Endothelial cell of umbilical vein (primary cell): ENCODE measurements around the gene CDC42SE2. TPM values are rescaled to one million over a fixed set of nuclear protein-coding genes. Genes with fewer than 3 reads are reported as not detected.

Source experiments
- BruUV-seq: library from RNA; stranded (reverse); fragments of 400-500 nt; replicated peaks from 2 replicates; lab custom pipeline; 2021; lab: Mats Ljungman, UMichigan
- CTCF ChIA-PET: fragments of 300-600, 350-600 bp; sonication (Branson Sonifier 250); formaldehyde crosslinking; loops from one replicate; lab custom pipeline; 2021; ENCODE audit warnings: antibody characterized with exemption, inconsistent platforms; lab: Charles Lee
- POLR2A ChIA-PET: fragments of 300-600, 350-600 bp; sonication (Branson Sonifier 250); formaldehyde crosslinking; loops from one replicate; lab custom pipeline; 2021; ENCODE audit warnings: antibody characterized with exemption, inconsistent platforms; lab: Charles Lee
- DNase-seq: peaks from one replicate; pipeline ENCODE4 v3.0.0-alpha.2; 2011; ENCODE audit warnings: low read depth, low spot score
- FAIRE-seq: peaks from 2 replicates; lab custom pipeline; 2011; peaks lifted over from hg19 to GRCh38; lab: Jason Lieb, UNC
- H2AFZ ChIP-seq: 2 replicates; pipeline ENCODE4 v1.6.0; 2012; ENCODE audit warnings: low read depth, low read length, control low read depth, inconsistent platforms
- H3K27ac ChIP-seq: 2 replicates; pipeline ENCODE4 v1.5.1; 2011; ENCODE audit warnings: low read depth, mild to moderate bottlenecking, control low read depth, low read length, moderate library complexity; ENCODE audit not compliant: insufficient read depth
- H3K27me3 ChIP-seq, 2 experiments: 2 replicates each; pipeline versions ENCODE4 v1.6.0 to v1.6.1; 2011; ENCODE audit warnings: low read length in 2 of 2, mixed read lengths in 1 of 2; ENCODE audit not compliant: control insufficient read depth in 2 of 2, insufficient read depth in 2 of 2
- H3K36me3 ChIP-seq, 2 experiments: 2 replicates in 1 of 2; 3 replicates in 1 of 2; pipeline ENCODE4 v1.5.1; 2011; ENCODE audit warnings: low read length in 2 of 2, mild to moderate bottlenecking in 1 of 2, moderate library complexity in 1 of 2; ENCODE audit not compliant: control insufficient read depth in 2 of 2, insufficient read depth in 2 of 2; ENCODE audit errors: extremely low read depth in 1 of 2
- H3K4me1 ChIP-seq: 3 replicates; pipeline ENCODE4 v1.5.1; 2011; ENCODE audit warnings: mild to moderate bottlenecking, low read length; ENCODE audit not compliant: control insufficient read depth, insufficient read depth; ENCODE audit errors: extremely low read depth
- H3K4me2 ChIP-seq: 2 replicates; pipeline ENCODE4 v1.6.1; 2011; ENCODE audit warnings: low read length, control low read depth, mixed read lengths; ENCODE audit not compliant: insufficient read depth
- H3K4me3 ChIP-seq, 3 experiments: fragments of 200-600 bp in 1 of 3; sonication (generic), shearing (Covaris generic) in 1 of 3; replicated peaks in 1 of 3; 2 replicates each; pipeline ENCODE4 v1.5.1; 2011 to 2016; ENCODE audit warnings: control low read depth in 3 of 3, low read length in 3 of 3, mild to moderate bottlenecking in 2 of 3, inconsistent platforms in 1 of 3, low read depth in 1 of 3, moderate library complexity in 1 of 3; ENCODE audit not compliant: insufficient read depth in 1 of 3
- H3K79me2 ChIP-seq: 2 replicates; pipeline ENCODE4 v1.6.0; 2012; ENCODE audit warnings: low read length, inconsistent platforms; ENCODE audit not compliant: control insufficient read depth, insufficient read depth
- H3K9ac ChIP-seq: replicated peaks from 2 replicates; pipeline ENCODE3; 2011; ENCODE audit warnings: low read length, control low read depth; ENCODE audit not compliant: insufficient read depth; ENCODE audit errors: extremely low read depth
- H3K9me1 ChIP-seq: replicated peaks from 3 replicates; pipeline ENCODE4 v1.6.0; 2011; ENCODE audit warnings: mild to moderate bottlenecking, low read length; ENCODE audit not compliant: control insufficient read depth, insufficient read depth; ENCODE audit errors: extremely low read depth
- H3K9me3 ChIP-seq: replicated peaks from 2 replicates; pipeline ENCODE4 v1.5.1; 2012; ENCODE audit warnings: low read length, inconsistent platforms; ENCODE audit not compliant: control insufficient read depth, insufficient read depth
- H4K20me1 ChIP-seq: replicated peaks from 2 replicates; pipeline ENCODE3; 2011; ENCODE audit warnings: mild to moderate bottlenecking, low read length; ENCODE audit not compliant: control insufficient read depth, insufficient read depth; ENCODE audit errors: extremely low read depth
- CTCF ChIP-seq, 2 donors: IDR thresholded peaks; 1 replicate in 1 of 2; 2 replicates in 1 of 2; pipeline ENCODE4 v1.5.1; 2011; ENCODE audit warnings: low read length in 2 of 2, mild to moderate bottlenecking in 2 of 2, moderate library complexity in 2 of 2, control low read depth in 1 of 2, inconsistent platforms in 1 of 2, low read depth in 1 of 2; ENCODE audit not compliant: insufficient read depth in 1 of 2; ENCODE audit errors: extremely low read depth in 1 of 2
- EZH2 ChIP-seq: IDR thresholded peaks from 2 replicates; pipeline ENCODE4 v1.6.1; 2012; ENCODE audit warnings: borderline replicate concordance, low read depth, mild to moderate bottlenecking, moderate library complexity, low read length, inconsistent platforms; ENCODE audit not compliant: severe bottlenecking
- FOS ChIP-seq: IDR thresholded peaks from 2 replicates; pipeline ENCODE4 v1.6.1; 2011; ENCODE audit warnings: mild to moderate bottlenecking, low read length, moderate library complexity, borderline replicate concordance; ENCODE audit not compliant: insufficient read depth
- GATA2 ChIP-seq: IDR thresholded peaks from 2 replicates; pipeline ENCODE4 v1.7.0; 2011; ENCODE audit warnings: low read depth, mild to moderate bottlenecking, moderate library complexity, mixed read lengths, low read length; ENCODE audit not compliant: insufficient read length, insufficient read depth
- JUN ChIP-seq: IDR thresholded peaks from 2 replicates; pipeline ENCODE4 v1.6.1; 2011; ENCODE audit warnings: borderline replicate concordance, low read depth; ENCODE audit not compliant: insufficient read length, insufficient read depth
- MAX ChIP-seq: IDR thresholded peaks from 2 replicates; pipeline ENCODE4 v1.6.1; 2011; ENCODE audit not compliant: insufficient read depth, insufficient read length
- MYC ChIP-seq: IDR thresholded peaks from one replicate; pipeline ENCODE4 v1.6.1; 2011; ENCODE audit warnings: mild to moderate bottlenecking, low read depth, low read length
- POLR2A ChIP-seq: IDR thresholded peaks from 2 replicates; pipeline ENCODE4 v1.6.1; 2012; ENCODE audit warnings: low read depth, mild to moderate bottlenecking, control low read depth, low read length
- POLR2AphosphoS5 ChIP-seq: IDR thresholded peaks from 2 replicates; pipeline ENCODE4 v1.6.1; 2012; ENCODE audit warnings: low read depth, mild to moderate bottlenecking, control low read depth, low read length, moderate library complexity; ENCODE audit not compliant: insufficient read depth
- dilution Hi-C: fragments of 300-500 bp; cut with MboI; formaldehyde crosslinking; loops from one replicate; pipeline ENCODE4 v1.15.0; 2019; ENCODE audit warnings: low sequenced_read_pairs; ENCODE audit not compliant: extremely low pct_ligation_motif_present
- intact Hi-C: fragments of 100-400 bp; cut with micrococcal nuclease; formaldehyde crosslinking; loops from one replicate; pipeline ENCODE4 v1.10.0; 2022
- polyA plus RNA-seq, 4 experiments: library from polyadenylated mRNA; depleted of rRNA in 3 of 4; stranded (reverse) in 3 of 4; unstranded in 1 of 4; fragments of >200 nt; gene quantifications; 2 replicates each; pipeline versions ENCODE4 v1.2.1 to v1.2.3, GENCODE V29; 2011 to 2012; ENCODE audit warnings: missing spikeins in 1 of 4
- total RNA-seq: library from RNA; stranded (reverse); gene quantifications from 2 replicates; pipeline ENCODE4 v1.2.3, GENCODE V29; 2021

Gene CDC42SE2
- total and polyA plus RNA-seq, 2 donors (not counting 3 experiments of a cell fraction or from before 2014, with no cell fraction given) = 14.7 to 21.9 TPM

- H4K20me1 ChIP-seq = peaks cover 3% of the 10 kb centered on the region
- CTCF ChIA-PET = no interaction called here
- H3K4me3 ChIP-seq = no peak overlapping the region
- dilution Hi-C loops = no loop called here
- no peak for DNase-seq
- intact Hi-C loops = no loop called here
- H3K9me3 ChIP-seq = no peaks in the 10 kb centered on the region
- no peaks in the 10 kb centered on the region for H3K9me1 ChIP-seq
- H3K27me3 ChIP-seq = no peaks in the 10 kb centered on the region
- TF ChIP-seq EZH2 (no peak), POLR2A (no peak), JUN (no peak), FOS (no peak), POLR2AphosphoS5 (no peak), MAX (no peak), CTCF (IDR thresholded peaks at IDR 0.05; ENCODE audit: extremely low read depth in 1 of 2, insufficient read depth in 1 of 2, low read depth in 1 of 2, low read length in 2 of 2) (no peak), MYC (no peak), GATA2 (no peak)
- no peak overlapping the region for H3K9ac ChIP-seq
- H3K4me1 ChIP-seq = peaks cover 17% of the 10 kb centered on the region
- FAIRE-seq = no peak
- BruUV-seq = no TSS peak
- H3K79me2 ChIP-seq = peaks cover 73% of the 10 kb centered on the region
- H2AFZ ChIP-seq = no peak overlapping the region
- H3K4me2 ChIP-seq = no peak overlapping the region
- POLR2A ChIA-PET = no interaction called here
- H3K36me3 ChIP-seq = no peaks in the 10 kb centered on the region
- no peak overlapping the region for H3K27ac ChIP-seq
Observed at GRCh38 chr5:131268758-131269370, 5.0 kb downstream of the CDC42SE2 start.
